Measurements from ENCODE around the gene ADAMTS2.

ADAMTS2 gene

DNA sequence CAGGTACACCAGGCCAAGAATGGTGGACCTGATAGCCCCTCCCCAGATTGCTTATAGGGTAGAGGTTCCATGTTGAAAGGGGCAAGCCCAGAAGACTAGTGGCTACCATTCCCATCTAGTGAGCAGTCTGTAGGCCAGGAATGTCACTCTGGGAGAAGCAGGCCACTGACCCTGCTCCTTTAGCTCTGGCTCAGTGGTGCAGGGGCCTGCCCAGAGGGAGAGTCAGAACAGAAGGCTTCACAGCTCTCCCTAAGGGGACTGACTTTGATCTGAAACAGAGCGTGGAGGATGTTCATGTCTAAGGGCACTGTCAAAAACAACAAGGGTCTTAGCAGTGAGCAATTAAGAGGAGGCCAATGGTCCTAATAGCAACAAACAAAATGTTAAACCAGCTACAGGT, 203.4 kb downstream of the ADAMTS2 start:
- no peak overlapping the region for H3K27ac ChIP-seq (ENCODE audit: low read length)

GRCh38 chr5:179140293-179140692, 205.0 kb downstream of the ADAMTS2 start:
- no peak overlapping the region for H3K9ac ChIP-seq (ENCODE audit: low read depth, low read length)
- ATAC-seq (ENCODE audit: insufficient read depth, low read depth) (no peak), DNase-seq (no peak)
- TF ChIP-seq, protein P1, sequence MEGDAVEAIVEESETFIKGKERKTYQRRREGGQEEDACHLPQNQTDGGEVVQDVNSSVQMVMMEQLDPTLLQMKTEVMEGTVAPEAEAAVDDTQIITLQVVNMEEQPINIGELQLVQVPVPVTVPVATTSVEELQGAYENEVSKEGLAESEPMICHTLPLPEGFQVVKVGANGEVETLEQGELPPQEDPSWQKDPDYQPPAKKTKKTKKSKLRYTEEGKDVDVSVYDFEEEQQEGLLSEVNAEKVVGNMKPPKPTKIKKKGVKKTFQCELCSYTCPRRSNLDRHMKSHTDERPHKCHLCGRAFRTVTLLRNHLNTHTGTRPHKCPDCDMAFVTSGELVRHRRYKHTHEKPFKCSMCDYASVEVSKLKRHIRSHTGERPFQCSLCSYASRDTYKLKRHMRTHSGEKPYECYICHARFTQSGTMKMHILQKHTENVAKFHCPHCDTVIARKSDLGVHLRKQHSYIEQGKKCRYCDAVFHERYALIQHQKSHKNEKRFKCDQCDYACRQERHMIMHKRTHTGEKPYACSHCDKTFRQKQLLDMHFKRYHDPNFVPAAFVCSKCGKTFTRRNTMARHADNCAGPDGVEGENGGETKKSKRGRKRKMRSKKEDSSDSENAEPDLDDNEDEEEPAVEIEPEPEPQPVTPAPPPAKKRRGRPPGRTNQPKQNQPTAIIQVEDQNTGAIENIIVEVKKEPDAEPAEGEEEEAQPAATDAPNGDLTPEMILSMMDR (IDR thresholded peaks at IDR 0.05; ENCODE audit: borderline replicate concordance, extremely low read depth, low read length, poor library complexity, severe bottlenecking) = no peak
- no peak for TF ChIP-seq EZH2 (IDR thresholded peaks at IDR 0.05; ENCODE audit: borderline replicate concordance, low read depth, low read length, severe bottlenecking)
- H3K4me3 ChIP-seq (ENCODE audit: low read depth in 1 of 2, low read length in 2 of 2) = no peak overlapping the region
- H3K27me3 ChIP-seq (ENCODE audit: insufficient read depth, low read length, poor library complexity) = no peaks in the 10 kb centered on the region
- H4K20me1 ChIP-seq (ENCODE audit: insufficient read depth, low read length) = no peaks in the 10 kb centered on the region
- no peak overlapping the region for H3K4me2 ChIP-seq (ENCODE audit: insufficient read depth, low read length)
- H3K79me2 ChIP-seq (ENCODE audit: insufficient read depth, low read length) = no peaks in the 10 kb centered on the region
- no peaks in the 10 kb centered on the region for H3K9me3 ChIP-seq (ENCODE audit: insufficient read depth, low read length, severe bottlenecking)
- no peak overlapping the region for H2AFZ ChIP-seq (ENCODE audit: low read depth, low read length)
- H3K27ac ChIP-seq (ENCODE audit: low read length) = no peak overlapping the region
- peaks cover 6% of the 10 kb centered on the region; the same call in 1 of the 2 replicates for H3K4me1 ChIP-seq (ENCODE audit: insufficient read depth, low read length)
- no peaks in the 10 kb centered on the region for H3K36me3 ChIP-seq (ENCODE audit: insufficient read depth, low read length)

More for the DNA sequence above, 203.4 kb downstream of the ADAMTS2 start:
- no peaks in the 10 kb centered on the region for H3K9me3 ChIP-seq (ENCODE audit: insufficient read depth, low read length, severe bottlenecking)
- H4K20me1 ChIP-seq (ENCODE audit: insufficient read depth, low read length) = no peaks in the 10 kb centered on the region
- H2AFZ ChIP-seq (ENCODE audit: low read depth, low read length) = no peak overlapping the region
- TF ChIP-seq, protein P1 (IDR thresholded peaks at IDR 0.05; ENCODE audit: borderline replicate concordance, extremely low read depth, low read length, poor library complexity, severe bottlenecking) = no peak
- TF ChIP-seq EZH2 (IDR thresholded peaks at IDR 0.05; ENCODE audit: borderline replicate concordance, low read depth, low read length, severe bottlenecking) = no peak
- H3K79me2 ChIP-seq (ENCODE audit: insufficient read depth, low read length) = no peaks in the 10 kb centered on the region
- peaks cover 15% of the 10 kb centered on the region for H3K4me1 ChIP-seq (ENCODE audit: insufficient read depth, low read length)
- no peak overlapping the region for H3K9ac ChIP-seq (ENCODE audit: low read depth, low read length)
- no peak overlapping the region for H3K4me2 ChIP-seq (ENCODE audit: insufficient read depth, low read length)
- H3K27me3 ChIP-seq (ENCODE audit: insufficient read depth, low read length, poor library complexity) = no peaks in the 10 kb centered on the region
- no peak overlapping the region for H3K4me3 ChIP-seq (ENCODE audit: low read depth in 1 of 2, low read length in 2 of 2)
- DNase-seq (no peak), ATAC-seq (ENCODE audit: insufficient read depth, low read depth) (no peak)
- H3K36me3 ChIP-seq (ENCODE audit: insufficient read depth, low read length) = no peaks in the 10 kb centered on the region

DNA sequence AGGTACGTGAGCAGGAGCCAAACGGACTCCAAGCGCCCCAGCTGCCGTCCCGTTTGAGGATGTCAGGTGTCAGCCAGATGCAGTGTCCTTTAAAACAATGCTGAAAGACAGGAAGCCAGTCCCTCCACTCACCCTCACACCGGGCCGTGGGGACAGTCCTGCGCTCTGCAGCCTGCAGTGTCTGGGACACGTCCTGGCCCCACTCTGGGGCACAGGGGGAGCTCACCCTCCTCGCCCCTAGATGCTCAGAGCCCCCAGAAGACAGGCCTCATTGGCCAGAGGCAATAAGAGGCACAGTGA, 205.4 kb downstream of the ADAMTS2 start:
- TF ChIP-seq, protein P1 (IDR thresholded peaks at IDR 0.05; ENCODE audit: borderline replicate concordance, extremely low read depth, low read length, poor library complexity, severe bottlenecking) = no peak
- no peak for TF ChIP-seq EZH2 (IDR thresholded peaks at IDR 0.05; ENCODE audit: borderline replicate concordance, low read depth, low read length, severe bottlenecking)
- Histone ChIP-seq H3K9me3 (ENCODE audit: insufficient read depth, low read length, severe bottlenecking) (no peaks in the 10 kb centered on the region), H3K4me2 (ENCODE audit: insufficient read depth, low read length) (no peak overlapping the region), H3K9ac (ENCODE audit: low read depth, low read length) (no peak overlapping the region), H3K27me3 (ENCODE audit: insufficient read depth, low read length, poor library complexity) (no peaks in the 10 kb centered on the region), H3K36me3 (ENCODE audit: insufficient read depth, low read length) (no peaks in the 10 kb centered on the region), H3K27ac (ENCODE audit: low read length) (no peak overlapping the region), H3K4me3 (ENCODE audit: low read depth in 1 of 2, low read length in 2 of 2) (no peak overlapping the region), H3K79me2 (ENCODE audit: insufficient read depth, low read length) (no peaks in the 10 kb centered on the region), H4K20me1 (ENCODE audit: insufficient read depth, low read length) (no peaks in the 10 kb centered on the region), H2AFZ (ENCODE audit: low read depth, low read length) (no peak overlapping the region), H3K4me1 (ENCODE audit: insufficient read depth, low read length) (peaks cover 6% of the 10 kb centered on the region; the same call in 1 of the 2 replicates)
- ATAC-seq (ENCODE audit: insufficient read depth, low read depth) (no peak), DNase-seq (no peak)

Measured in DND-41 (cell line).